8988T (cell line): Measurements from ENCODE around the gene YEATS4.

Experiments used
- DNase-seq: peaks from one replicate; pipeline ENCODE4 v3.0.0; 2011

The YEATS4 gene

DNA sequence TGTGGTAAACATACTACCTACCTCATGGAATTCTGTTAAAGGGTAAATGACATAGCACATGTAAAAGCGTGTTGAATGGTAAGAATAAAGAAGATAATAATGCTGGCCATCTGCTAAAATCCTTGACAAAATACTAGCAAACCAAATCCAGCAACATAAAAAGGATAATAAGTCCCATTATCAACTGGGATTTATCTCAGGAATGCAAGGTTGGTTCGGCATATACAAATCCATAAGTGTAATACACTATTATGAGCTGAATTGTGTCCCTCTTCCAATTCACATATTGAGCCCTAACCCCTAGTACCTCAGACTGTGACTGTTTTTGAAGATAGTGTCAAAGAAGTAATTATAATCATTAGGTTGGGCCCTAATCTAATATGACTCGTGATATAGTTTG lies 37.4 kb downstream of the YEATS4 start:
- DNase-seq = no peak

DNA sequence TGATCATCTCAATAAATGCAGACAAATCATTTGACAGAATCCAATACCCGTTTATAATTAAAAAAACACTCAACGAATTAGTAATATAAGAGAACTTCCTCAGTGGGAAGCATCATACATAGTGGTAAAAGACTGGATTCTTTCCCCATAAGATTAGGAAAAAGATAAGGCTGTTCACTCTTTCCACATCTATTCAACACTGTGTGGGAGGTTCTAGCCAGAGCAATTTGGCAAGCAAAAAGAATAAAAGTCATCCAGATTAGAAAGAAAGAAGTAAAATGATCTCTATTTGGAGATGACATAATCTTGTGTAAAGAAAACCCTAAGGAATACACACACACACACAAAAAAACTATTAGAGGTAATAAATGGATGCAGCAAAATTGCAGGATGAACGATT lies 38.4 kb downstream of the YEATS4 start:
- no peak for DNase-seq

DNA sequence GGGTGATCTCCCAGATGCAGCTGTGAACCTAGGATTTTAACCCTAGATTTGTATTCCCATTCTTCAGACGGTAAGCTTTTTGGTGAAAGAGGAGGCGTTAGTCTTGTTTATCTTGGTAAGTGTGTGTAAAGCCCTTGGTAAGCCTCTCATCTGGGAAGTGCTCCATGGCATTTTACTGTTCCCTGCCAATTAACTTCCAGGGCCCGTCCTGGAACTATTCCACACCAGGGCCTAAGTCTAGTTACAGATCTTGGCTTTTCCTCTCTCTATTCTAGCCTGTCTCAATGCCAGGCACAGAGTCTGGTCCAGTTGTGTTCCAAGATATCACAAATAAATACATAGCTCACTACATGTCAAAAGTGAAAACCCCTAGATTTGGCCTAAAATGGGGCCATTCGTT lies 42.4 kb downstream of the YEATS4 start:
- no peak for DNase-seq

DNA sequence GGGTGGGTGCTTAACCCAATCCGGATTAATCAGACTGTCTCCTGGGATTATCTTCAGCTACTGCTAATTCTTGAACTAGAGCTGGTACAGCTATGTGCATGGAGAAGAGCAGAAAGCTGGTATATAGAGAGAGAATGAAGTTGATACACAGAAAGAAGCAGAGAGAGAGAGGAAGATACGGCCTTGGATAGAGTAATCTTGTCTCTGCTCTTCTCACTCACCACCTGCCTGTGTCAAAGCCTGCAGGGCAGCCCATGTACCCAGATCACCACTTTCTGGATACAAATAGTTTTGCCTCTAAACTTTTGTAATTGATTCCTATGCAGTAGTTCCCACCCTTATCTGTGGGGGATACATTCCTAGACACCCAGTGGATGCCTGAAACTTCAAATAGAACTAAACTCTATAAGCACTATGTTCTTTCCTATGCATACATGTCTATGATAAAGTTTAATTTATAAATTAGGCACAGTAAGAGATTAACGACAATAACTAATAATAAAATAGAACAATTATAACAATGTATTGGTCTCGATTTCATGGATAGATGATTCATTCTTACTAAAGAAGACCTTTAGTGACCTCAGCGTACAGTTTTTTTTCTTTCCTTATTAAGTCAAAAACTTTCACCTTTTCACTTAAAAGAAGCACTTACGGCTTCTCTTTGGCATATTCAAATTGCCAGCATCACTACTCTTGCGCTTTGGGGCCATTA lies 45.5 kb downstream of the YEATS4 start:
- no peak for DNase-seq

DNA sequence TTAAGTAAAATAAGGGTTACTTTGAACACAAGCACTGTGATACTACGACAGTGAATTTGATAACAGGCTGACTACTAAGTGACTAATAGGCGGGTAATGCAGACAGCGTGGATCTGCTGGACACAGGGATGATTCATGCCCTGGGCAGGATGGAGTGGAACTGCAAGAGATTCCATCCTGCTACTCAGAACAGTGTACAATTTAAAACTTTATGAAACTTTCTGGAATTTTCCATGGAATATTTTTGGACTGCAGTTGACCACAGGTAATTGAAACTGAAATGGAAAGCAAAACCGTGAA lies 46.0 kb downstream of the YEATS4 start:
- no peak for DNase-seq

DNA sequence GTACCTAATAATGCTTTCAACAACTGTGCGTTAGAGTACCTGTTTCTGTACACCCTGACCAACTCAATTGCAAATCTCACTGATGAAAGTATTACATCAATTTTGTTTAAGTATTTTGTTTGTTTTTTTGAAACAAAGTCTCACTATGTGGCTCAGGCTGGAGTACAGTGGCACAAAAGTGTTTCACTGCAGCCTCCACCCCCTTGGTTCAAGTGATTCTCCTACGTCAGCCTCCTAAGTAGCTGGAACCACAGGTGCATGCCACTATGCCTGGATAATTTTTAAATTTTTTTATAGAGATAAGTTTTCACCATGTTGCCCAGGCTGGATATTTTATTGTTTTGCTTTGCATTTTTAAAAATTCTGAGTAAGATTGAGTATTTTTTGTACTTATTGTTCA lies 46.7 kb downstream of the YEATS4 start:
- DNase-seq = no peak

DNA sequence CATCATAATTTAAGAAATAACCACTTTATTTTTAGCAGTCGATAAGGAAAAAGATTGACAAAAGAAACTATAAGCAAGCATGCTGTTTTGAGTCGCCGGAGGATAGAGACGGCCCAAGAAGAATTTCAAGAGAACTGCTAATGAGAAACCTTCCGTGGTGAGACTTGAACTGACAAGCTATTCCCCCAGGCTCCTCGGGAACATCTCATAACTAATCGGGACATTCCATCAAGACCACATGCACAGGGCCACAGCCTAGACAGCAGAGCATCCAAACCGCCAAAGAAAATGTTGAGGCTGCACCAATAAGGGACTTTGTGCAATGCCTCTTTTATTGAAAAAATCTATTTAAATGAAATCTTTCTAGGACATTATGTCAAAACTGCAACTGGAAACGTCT lies 51.0 kb downstream of the YEATS4 start:
- DNase-seq = no peak

DNA sequence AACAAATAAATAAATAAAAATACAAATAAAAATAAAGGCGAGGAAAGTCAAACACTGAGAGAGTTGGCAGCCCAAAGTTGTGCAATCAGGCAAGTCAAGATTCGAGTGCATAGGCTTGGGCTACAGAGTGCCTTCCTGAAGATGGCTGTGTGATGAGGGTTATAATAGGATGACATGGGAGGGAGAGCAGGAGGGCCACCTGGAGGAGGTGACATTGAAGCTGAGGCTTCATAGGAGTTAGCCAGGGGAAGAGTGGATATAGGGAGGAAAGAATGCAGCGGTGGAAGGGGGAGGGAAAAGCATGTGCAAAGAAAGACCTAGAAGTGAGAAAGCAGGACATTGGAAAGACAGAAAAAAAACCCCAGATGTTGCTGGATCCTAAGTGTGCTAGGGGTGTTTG lies 53.1 kb downstream of the YEATS4 start:
- DNase-seq = no peak

DNA sequence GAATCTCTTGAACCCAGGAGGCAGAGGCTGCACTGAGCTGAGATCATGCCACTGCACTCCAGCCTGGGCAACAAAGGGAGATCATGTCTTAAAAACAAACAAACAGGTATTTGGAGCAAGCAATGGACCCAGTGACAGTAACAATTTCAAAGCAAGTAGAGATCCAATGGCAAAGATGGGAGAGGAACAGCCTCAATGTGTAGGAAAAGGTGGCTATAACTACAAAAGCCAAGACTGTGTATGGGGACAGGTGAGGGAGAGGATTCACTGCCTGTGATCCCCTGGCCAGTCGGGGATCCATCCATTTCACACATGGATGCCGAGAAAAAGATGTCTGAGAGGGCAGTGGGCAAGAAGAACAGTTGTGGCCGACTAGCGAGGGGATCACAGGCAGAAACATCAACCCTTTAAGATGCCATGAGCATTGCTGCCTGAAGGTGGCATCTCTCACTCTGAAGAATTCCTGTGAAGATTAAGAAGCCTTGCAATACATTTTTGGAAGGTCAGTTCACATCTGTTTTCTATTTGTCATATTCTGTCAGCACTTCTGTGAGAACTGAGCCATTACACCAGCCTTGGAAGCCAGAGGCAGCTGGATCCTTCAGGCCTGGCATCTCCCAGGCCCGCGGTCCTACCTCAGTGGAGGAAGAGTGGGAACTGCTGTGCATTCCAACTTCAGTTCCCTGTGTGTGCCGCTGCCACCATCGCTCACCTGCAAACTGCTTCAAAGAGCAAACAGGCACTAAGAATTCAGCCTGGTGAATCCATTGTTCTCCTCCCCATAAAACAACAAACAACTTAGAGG lies 56.1 kb downstream of the YEATS4 start:
- DNase-seq = peak; percentile 30

DNA sequence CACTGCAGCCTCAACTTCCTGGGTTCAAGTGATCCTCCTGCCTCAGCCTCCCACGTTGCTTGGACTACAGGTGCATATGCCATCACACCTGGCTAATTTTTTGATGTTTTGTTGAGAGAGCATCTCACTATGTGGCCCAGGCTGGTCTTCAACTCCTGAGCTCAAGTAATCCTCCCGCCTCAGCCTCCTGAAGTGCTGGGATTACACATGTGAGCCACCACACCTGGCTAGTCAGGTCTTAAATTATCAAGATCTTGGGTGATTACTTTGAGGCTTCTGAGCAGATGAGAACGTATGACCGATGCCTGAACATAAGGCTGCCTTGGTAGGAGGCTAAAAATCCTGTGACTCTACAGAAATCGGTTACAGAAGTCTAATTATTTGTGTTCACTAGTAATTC lies 57.7 kb downstream of the YEATS4 start:
- DNase-seq = no peak

DNA sequence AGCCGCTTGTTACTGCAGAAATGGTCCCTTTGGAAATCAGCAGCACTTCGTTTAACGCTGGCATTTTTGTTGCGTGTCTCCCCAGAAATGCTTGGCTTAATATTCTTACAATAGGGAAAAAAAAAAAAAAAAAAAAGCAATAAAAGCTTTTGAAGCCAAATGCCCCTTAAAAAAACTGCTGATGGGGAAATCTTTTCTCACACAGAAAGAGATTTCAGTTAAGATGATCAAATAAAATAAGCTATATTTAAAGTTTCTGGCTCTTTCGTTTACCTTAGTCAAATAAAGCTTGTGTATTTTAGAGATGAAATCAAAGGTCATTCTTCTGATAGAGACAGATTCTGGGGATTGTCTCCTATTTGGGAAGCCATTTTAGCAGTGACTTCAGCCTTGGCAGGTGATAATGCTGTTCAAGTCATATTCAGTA lies 58.2 kb downstream of the YEATS4 start:
- no peak for DNase-seq

DNA sequence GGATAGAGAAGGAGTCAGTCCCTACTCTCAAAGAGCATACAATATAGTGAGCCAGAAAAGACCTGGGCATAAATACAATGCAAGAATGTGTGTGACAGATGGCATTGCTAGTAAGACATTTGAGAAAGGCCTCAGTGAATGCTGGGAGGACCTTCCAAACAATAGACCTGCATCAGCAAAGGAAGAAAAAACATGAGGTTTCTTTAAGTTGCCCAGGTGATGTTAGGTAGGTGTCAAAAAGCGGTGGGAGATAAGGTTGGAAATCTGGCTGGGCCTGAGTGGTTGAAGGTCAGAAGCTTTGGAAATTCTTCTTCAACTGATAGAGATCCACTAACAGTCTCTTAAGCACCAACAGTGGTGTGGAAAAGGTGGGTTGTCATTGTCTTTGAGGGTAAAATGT lies 60.2 kb downstream of the YEATS4 start:
- no peak for DNase-seq

DNA sequence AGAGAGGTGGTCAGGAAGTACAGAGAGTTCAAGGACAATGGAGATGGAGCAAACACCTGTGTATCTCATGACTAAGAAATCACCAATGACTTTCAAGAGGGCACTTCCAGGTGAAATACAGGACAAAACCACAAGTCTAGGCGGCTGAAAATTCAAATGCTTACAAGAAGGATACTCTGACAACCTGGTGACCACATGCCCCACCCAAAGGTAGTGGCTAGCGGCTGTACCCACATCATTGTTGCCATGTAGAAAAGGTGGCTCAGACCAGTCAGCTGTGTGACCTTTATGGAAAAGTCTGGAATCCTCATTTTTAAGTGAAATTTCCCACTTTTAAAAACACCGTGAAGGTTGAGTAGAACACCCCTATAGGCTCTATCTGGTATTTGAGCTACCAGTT lies 62.0 kb downstream of the YEATS4 start:
- DNase-seq = no peak

DNA sequence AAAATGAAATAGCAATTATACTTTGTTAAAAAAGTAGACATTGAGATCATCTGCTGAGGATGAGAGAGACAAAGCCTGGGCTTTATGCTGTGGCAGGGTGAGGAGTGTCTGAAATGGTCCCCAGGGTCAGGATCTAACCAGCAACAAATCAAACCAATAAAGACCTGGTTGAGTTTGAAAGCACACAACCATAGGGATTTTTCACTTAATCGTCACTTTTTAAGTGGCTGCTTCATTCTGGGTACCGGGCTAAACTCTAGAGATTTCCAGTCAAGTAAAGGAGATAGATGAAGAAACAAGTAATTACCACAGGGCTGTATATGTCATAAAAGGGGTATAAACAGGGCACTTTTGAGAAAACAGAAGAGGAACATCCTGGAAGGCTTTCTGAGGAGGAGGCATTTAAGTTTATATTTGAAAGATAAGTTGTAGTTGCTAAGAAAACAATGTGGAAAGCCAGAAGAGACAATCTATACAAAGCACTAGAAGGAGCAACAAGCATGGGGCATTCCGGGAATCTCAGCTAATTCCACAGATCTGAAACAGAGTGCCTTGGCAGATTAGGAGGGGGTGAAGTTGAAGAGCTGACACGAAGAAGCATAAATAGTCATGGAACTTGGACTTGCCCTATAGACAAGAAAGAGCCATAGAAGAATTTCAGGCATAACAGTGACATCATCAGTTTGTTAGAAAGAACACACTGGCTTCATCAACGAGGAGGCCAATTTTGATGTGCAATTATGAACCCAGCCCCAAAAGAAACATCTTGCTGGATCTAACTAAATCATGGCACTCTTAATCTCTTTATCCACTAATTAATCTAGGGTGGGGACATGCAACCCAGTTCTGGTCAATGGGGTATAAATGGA lies 63.7 kb downstream of the YEATS4 start:
- no peak for DNase-seq

DNA sequence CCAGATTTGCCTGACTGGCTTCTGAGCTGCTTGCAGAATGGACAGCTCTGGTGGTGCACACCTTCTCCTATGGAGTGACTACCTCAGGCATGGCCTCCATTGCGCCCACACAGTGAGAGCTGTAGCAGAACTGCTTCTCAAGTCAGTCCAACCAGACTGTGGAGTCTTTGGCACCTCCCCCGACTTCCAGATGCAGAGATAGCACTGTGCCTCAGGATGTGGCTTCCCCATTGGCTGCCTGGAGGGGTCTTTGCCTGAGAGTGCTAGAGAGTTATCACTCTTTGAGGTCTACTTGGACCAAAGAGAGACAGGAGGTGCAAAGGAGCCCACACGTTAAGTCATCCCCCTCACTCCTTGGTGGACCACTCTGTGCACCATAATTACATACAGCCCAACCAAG lies 65.9 kb downstream of the YEATS4 start:
- DNase-seq = no peak

DNA sequence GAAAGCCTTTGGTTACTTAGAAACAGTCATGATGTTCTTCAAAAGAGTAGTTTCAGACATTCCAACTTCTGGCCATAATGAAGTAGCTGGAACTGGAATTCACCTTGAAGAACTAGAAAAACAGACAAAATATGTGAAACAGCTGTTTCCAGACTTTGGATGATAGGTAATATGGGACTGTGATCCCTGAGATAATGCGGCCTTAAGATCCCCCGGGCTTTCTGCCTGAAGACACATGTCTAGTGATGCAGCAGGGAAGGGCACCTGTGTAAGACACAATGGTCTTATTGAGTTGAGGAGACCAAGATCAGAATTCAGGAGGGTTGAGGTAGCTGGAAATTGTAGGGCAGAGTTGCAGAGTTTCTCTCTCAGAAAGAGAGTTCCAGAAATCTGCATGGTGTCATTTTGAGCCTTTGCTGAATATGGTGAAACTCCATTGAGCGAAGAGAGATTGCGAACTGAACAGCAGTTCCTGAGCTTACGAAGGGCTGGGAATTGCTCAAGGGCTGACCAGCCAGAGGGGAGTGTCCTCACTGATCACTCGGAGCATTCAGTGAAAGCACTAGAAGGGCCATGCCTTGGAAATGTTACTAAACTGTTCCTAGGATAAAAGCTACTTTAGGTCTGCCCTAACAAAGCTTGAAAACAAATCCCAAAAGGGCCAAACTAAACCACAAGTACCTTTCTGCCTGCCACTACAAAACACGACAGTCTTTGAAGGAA lies 69.0 kb downstream of the YEATS4 start:
- DNase-seq = no peak

DNA sequence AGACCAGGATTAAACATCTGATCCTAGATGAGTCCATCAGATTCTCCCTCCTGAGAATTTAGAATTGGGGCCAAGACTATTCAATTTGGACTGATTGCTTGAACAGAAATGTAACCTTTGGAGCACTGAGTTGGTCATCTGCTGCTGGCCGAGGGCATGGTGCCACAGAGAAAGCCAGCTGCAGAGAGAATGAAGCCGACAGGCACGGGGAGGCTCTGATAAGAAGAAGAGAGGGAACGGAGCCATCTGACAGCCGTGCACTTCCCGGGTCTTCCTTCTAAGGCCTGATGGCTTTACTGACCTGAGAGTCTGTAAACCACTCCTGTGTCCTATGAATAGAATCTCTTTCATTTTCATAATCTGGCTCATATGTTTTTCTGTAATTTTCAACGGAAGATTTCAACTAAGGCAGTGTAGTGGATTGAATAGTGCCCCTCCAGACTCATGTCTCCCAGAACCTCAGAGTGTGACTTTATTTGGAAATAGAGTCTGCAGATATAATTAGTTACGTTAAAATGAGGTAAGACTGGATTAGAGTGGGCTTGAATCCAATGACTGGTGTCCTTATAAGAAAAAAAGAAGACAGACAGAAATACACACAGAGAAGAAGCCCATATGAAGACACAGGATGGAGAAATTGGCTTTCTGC lies 71.5 kb downstream of the YEATS4 start:
- no peak for DNase-seq

DNA sequence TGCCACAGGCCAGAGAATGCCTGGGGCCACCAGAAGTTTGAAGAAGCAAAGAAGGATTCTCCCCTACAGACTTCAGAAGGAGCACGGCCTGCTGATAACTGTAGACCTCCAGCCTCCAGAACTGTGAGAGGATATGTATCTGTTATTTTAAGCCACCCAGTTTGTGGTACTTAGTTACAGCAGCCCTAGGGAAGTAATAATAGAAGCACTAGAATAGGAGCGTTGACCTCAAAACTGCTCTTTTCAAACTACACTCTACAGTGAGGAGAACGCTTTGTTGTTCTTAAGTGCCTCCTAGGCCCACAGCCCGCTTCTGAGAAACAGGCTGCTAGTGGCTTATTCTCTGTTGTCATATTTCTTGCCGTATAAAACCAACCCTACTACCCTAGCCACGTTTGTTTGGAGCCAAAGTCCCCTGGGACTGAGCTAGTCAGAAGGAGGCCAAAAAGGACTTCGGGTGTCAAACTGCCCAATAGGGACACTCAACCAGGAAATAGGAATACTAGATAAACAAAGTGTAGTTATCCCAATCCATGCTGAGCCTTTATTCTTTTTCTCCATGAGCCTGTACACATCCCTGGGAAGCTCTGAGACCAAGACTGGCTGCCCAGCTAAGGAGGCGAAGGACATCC lies 72.2 kb downstream of the YEATS4 start:
- DNase-seq = no peak

DNA sequence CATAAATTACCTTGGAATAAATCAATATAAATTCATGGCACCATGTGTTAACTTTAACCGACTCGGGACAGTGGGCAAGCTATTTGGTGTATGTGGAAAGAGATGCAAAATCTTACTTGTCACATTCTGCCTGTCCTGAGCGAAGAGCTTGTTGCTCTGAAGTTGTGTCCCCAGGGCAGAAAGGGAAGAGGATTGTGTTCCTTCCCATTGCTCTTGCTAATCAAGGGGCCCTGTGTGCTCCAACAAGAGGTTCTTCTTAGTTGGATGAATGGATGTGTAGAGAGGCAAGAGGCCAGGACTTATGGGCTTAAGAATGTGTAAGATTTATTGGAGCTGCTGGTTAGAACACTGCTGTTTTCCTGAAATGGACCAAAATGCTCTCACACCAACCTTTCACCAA lies 74.1 kb downstream of the YEATS4 start:
- no peak for DNase-seq

DNA sequence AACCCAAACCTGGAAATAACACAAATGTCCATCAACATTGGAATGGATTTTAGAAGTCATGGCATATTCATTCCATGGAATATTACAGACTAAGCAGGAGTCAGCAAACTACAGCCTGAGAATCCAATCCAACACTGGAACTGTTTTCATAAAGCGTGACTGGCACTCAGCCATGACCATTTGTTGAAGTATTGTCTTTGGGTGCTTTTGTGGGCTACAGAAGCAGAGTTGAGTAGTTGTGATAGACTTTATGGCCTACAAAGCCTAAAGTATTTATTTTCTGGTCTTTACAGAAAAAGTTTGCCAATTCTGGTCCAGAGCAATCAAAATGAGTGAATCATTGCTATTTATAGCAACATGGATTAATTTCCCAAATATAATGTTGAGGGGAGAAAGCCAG lies 76.1 kb downstream of the YEATS4 start:
- DNase-seq = no peak

DNA sequence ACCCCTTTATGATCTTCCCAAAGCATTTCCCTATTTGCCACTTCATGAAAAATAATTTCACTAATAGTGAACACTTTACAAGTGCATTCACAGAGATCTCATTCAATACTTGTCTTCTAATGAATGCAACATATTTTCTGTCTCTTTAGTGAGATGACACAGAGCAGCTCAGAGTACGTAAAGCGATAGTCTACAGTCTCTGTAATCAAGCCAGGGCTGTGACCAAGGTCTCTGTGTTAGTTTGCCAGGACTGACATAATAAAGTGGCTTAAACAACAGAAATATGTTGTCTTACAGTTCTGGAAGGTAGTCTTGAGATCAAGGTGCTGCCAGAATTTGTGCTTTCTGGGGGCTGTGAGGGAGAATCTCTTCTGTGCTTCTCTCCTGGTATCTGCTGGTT lies 77.5 kb downstream of the YEATS4 start:
- DNase-seq = no peak

DNA sequence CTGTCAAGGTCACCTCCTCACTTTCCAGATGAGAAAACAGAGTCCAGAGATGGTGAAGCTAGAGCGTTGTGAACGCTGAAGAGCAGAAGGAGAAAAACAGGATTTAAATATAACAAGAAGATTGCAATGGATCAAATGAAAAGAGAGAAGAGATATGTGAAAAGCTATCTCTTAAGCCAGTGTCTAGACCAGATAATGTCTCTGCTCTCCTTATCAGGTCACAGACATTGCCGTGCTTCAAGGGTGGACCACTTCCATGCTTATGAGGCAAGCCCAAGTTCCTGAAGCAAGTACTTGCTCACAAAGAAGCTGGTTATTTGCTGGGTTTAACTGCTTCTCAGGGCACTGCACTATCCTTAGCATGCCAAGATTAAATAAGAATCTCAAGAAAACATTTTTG lies 79.0 kb downstream of the YEATS4 start:
- DNase-seq = no peak
